Parathyroid adenoma (tissue), 2 donors: ENCODE results near the gene MRPL39.

Experiments
- H2AFZ ChIP-seq: fragments of 300-600 bp; sonication (generic); one replicate; pipeline ENCODE4 v1.7.0; 2017; ENCODE audit warnings: antibody characterized with exemption, mild to moderate bottlenecking
- H3K27ac ChIP-seq: fragments of 300-600 bp; sonication (generic); one replicate; pipeline ENCODE4 v1.7.0; 2017
- H3K27me3 ChIP-seq: fragments of 300-600 bp; sonication (generic); one replicate; pipeline ENCODE4 v1.7.0; 2017; ENCODE audit warnings: low read length; ENCODE audit not compliant: control insufficient read depth, insufficient read depth
- H3K36me3 ChIP-seq: fragments of 300-600 bp; sonication (generic); one replicate; pipeline ENCODE4 v1.7.0; 2017; ENCODE audit warnings: low read length; ENCODE audit not compliant: control insufficient read depth, insufficient read depth
- H3K4me1 ChIP-seq: fragments of 300-600 bp; sonication (generic); one replicate; pipeline ENCODE4 v1.7.0; 2017; ENCODE audit warnings: control low read depth
- H3K4me2 ChIP-seq: fragments of 300-600 bp; sonication (generic); one replicate; pipeline ENCODE4 v1.7.0; 2017; ENCODE audit warnings: low read length
- H3K4me3 ChIP-seq: fragments of 300-600 bp; sonication (generic); one replicate; pipeline ENCODE4 v1.7.0; 2017; ENCODE audit warnings: low read depth, low read length
- H3K79me2 ChIP-seq: fragments of 300-600 bp; sonication (generic); one replicate; pipeline ENCODE4 v1.7.0; 2017; ENCODE audit warnings: control low read depth
- H3K9ac ChIP-seq: fragments of 300-600 bp; sonication (generic); one replicate; pipeline ENCODE4 v1.7.0; 2017; ENCODE audit warnings: mild to moderate bottlenecking
- H3K9me3 ChIP-seq: fragments of 300-600 bp; sonication (generic); one replicate; pipeline ENCODE4 v1.7.0; 2017; ENCODE audit warnings: low read length; ENCODE audit not compliant: control insufficient read depth
- CTCF ChIP-seq: fragments of 300-600 bp; sonication (generic); IDR thresholded peaks from one replicate; pipeline ENCODE4 v1.7.0; 2017; ENCODE audit warnings: antibody characterized with exemption, mild to moderate bottlenecking
- donor health status: primary hyperparathyroidism.

The MRPL39 gene

GRCh38 chr21:25646474-25646873 is 39.2 kb upstream of the MRPL39 start:
- Histone ChIP-seq H3K27ac (no peak overlapping the region), H3K4me3 (no peak overlapping the region), H3K36me3 (no peaks in the 10 kb centered on the region), H3K27me3 (no peaks in the 10 kb centered on the region), H2AFZ (no peak overlapping the region), H3K4me2 (no peak overlapping the region), H3K9ac (no peak overlapping the region), H3K79me2 (no peaks in the 10 kb centered on the region), H3K9me3 (no peaks in the 10 kb centered on the region), H3K4me1 (peaks cover 2% of the 10 kb centered on the region)
- TF ChIP-seq CTCF: no peak

GRCh38 chr21:25643486-25643885 is 36.2 kb upstream of the MRPL39 start:
- Histone ChIP-seq H3K4me2 (no peak overlapping the region), H3K27ac (no peak overlapping the region), H2AFZ (no peak overlapping the region), H3K9me3 (no peaks in the 10 kb centered on the region), H3K79me2 (no peaks in the 10 kb centered on the region), H3K9ac (no peak overlapping the region), H3K36me3 (no peaks in the 10 kb centered on the region), H3K4me3 (no peak overlapping the region), H3K4me1 (peaks cover 2% of the 10 kb centered on the region), H3K27me3 (no peaks in the 10 kb centered on the region)
- no peak for TF ChIP-seq CTCF

GRCh38 chr21:25640943-25641292 is 33.6 kb upstream of the MRPL39 start:
- no peak overlapping the region for H3K9ac ChIP-seq
- no peaks in the 10 kb centered on the region for H3K79me2 ChIP-seq
- H3K27ac ChIP-seq: no peak overlapping the region
- H3K27me3 ChIP-seq: no peaks in the 10 kb centered on the region
- no peak overlapping the region for H2AFZ ChIP-seq
- no peak overlapping the region for H3K4me2 ChIP-seq
- H3K36me3 ChIP-seq: no peaks in the 10 kb centered on the region
- no peaks in the 10 kb centered on the region for H3K9me3 ChIP-seq
- no peak for TF ChIP-seq CTCF
- peaks cover 2% of the 10 kb centered on the region for H3K4me1 ChIP-seq
- no peak overlapping the region for H3K4me3 ChIP-seq

- no peak overlapping the region for H3K9ac ChIP-seq
- no peak for TF ChIP-seq CTCF
- H3K27ac ChIP-seq: no peak overlapping the region
- no peaks in the 10 kb centered on the region for H3K27me3 ChIP-seq
- H3K4me3 ChIP-seq: peak overlapping the region; percentile 63
- peak overlapping the region; percentile 77 for H3K4me2 ChIP-seq
- peak overlapping the region; percentile 88 for H2AFZ ChIP-seq
- peaks cover 2% of the 10 kb centered on the region for H3K4me1 ChIP-seq
- no peaks in the 10 kb centered on the region for H3K79me2 ChIP-seq
- no peaks in the 10 kb centered on the region for H3K36me3 ChIP-seq
- no peaks in the 10 kb centered on the region for H3K9me3 ChIP-seq
Observed at GRCh38 chr21:25640202-25640942, 33.1 kb upstream of the MRPL39 start.
